HG02970 (cell line): ENCODE data around the gene DECR2.

Experiments used
- ATAC-seq: cut with Tn5 transposase; IDR thresholded peaks from one replicate; pipeline ENCODE4 v1.9.1; 2021; ENCODE audit warnings: mild to moderate bottlenecking, moderate library complexity, moderate number of reproducible peaks; ENCODE audit not compliant: unreplicated experiment, low FRiP score

DECR2 gene

GRCh38 chr16:426906-427249, 25.2 kb downstream of the DECR2 start:
- ATAC-seq: no peak

- ATAC-seq: no peak
Measured at GRCh38 chr16:427250-427649, 25.6 kb downstream of the DECR2 start.

- no peak for ATAC-seq
Measured at GRCh38 chr16:430904-431303, 29.2 kb downstream of the DECR2 start.

- no peak for ATAC-seq
Measured at GRCh38 chr16:440627-441026, 38.9 kb downstream of the DECR2 start.

- no peak for ATAC-seq
Measured at GRCh38 chr16:441447-441846, 39.8 kb downstream of the DECR2 start.

- no peak for ATAC-seq
Measured at GRCh38 chr16:442976-443375, 41.3 kb downstream of the DECR2 start.

GRCh38 chr16:444027-444426, 42.3 kb downstream of the DECR2 start:
- ATAC-seq: no peak

- ATAC-seq: no peak
Measured at GRCh38 chr16:445566-445965, 43.9 kb downstream of the DECR2 start.

GRCh38 chr16:450385-450784, 48.7 kb downstream of the DECR2 start:
- no peak for ATAC-seq

- no peak for ATAC-seq
Measured at GRCh38 chr16:450785-451512, 49.3 kb downstream of the DECR2 start.

- ATAC-seq: no peak
Measured at GRCh38 chr16:454397-454940, 52.8 kb downstream of the DECR2 start.

GRCh38 chr16:455453-455852, 53.8 kb downstream of the DECR2 start:
- ATAC-seq: no peak

- ATAC-seq: no peak
Measured at GRCh38 chr16:456891-457483, 55.3 kb downstream of the DECR2 start.

GRCh38 chr16:457732-458400, 56.2 kb downstream of the DECR2 start:
- no peak for ATAC-seq

GRCh38 chr16:459761-460160, 58.1 kb downstream of the DECR2 start:
- no peak for ATAC-seq

GRCh38 chr16:460787-461186, 59.1 kb downstream of the DECR2 start:
- no peak for ATAC-seq
